Measurements from ENCODE around the gene JMJD4. TPM values are rescaled to one million over a fixed set of nuclear protein-coding genes. Genes with fewer than 3 reads are reported as not detected.

Gene JMJD4
- total and polyA plus RNA-seq, 9 of the 15 experiments (the other 6 are each of a cell fraction or from before 2014, with no cell fraction given), result 1.4 to 42.6 (median 29.2) TPM

DNA sequence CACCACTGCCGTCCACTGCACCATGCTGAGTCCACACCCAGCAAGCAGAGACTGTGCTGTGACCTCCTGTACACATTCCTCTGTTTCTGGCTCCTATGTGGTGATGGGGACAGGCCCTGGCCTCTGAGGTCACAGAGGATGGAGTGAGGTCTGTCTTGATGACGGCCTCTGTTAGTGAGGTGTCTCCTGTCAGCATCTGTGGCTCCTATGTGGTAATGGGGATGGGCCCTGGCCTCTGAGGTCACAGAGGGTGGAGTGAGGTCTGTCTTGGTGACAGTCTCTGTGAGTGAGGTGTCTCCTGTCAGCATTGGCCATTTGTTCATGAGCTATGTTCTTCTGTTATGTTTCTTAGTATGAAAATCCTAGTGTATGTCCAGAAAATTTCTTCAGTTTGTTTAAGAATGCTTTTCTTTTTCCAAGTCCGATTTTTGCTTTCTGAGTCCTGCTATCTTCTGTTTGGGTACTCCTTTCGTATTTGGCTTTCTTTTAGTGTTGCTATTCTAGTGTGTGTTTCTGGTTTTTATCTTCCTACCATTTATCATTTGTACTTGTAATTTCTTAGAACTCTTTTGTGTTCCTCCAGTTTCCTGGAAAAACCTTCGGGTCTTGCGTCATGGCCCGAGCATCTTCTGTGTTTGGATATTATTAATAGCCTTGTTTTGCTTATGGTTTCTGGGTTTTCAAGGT is 13.5 kb upstream of the JMJD4 start (continued):
- TF ChIP-seq, protein P1, sequence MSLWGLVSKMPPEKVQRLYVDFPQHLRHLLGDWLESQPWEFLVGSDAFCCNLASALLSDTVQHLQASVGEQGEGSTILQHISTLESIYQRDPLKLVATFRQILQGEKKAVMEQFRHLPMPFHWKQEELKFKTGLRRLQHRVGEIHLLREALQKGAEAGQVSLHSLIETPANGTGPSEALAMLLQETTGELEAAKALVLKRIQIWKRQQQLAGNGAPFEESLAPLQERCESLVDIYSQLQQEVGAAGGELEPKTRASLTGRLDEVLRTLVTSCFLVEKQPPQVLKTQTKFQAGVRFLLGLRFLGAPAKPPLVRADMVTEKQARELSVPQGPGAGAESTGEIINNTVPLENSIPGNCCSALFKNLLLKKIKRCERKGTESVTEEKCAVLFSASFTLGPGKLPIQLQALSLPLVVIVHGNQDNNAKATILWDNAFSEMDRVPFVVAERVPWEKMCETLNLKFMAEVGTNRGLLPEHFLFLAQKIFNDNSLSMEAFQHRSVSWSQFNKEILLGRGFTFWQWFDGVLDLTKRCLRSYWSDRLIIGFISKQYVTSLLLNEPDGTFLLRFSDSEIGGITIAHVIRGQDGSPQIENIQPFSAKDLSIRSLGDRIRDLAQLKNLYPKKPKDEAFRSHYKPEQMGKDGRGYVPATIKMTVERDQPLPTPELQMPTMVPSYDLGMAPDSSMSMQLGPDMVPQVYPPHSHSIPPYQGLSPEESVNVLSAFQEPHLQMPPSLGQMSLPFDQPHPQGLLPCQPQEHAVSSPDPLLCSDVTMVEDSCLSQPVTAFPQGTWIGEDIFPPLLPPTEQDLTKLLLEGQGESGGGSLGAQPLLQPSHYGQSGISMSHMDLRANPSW (CRISPR knock-in tag; IDR thresholded peaks at IDR 0.05), result no peak
- peak; percentile 92; the same call in 1 of the 2 replicates for TF ChIP-seq NBN (IDR thresholded peaks at IDR 0.05; ENCODE audit: low read depth)
- peak; percentile 23; the same call in 1 of the 2 replicates for TF ChIP-seq NFIC (IDR thresholded peaks at IDR 0.05)
- peak; percentile 44; the same call in 1 of the 2 replicates for TF ChIP-seq CXXC5 (CRISPR knock-in tag; IDR thresholded peaks at IDR 0.05)
- TF ChIP-seq JUND (IDR thresholded peaks at IDR 0.05; ENCODE audit: borderline replicate concordance, low read depth, low read length), result peak; percentile 81; the same call in 1 of the 2 replicates
- peak; percentile 85; the same call in 2 of the 3 replicates for TF ChIP-seq JUND (tag; IDR thresholded peaks at IDR 0.05; ENCODE audit: borderline replicate concordance, low read depth, low read length)
- TF ChIP-seq NUFIP1 (IDR thresholded peaks at IDR 0.05; ENCODE audit: partially characterized antibody), result no peak
- peak in 1 of 2 experiments; percentile 58; a peak in 2 of 4 replicates for TF ChIP-seq TRIM24 (IDR thresholded peaks at IDR 0.05)
- no peak for TF ChIP-seq MITF (IDR thresholded peaks at IDR 0.05)
- peak; percentile 69 for TF ChIP-seq CEBPG (CRISPR knock-in tag; IDR thresholded peaks at IDR 0.05)
- peak; percentile 95 to 96 for TF ChIP-seq CEBPG (tag; conservative IDR thresholded peaks at IDR 0.05 in 1 of 2, IDR thresholded peaks at IDR 0.05 in 1 of 2)
- TF ChIP-seq, protein P2, sequence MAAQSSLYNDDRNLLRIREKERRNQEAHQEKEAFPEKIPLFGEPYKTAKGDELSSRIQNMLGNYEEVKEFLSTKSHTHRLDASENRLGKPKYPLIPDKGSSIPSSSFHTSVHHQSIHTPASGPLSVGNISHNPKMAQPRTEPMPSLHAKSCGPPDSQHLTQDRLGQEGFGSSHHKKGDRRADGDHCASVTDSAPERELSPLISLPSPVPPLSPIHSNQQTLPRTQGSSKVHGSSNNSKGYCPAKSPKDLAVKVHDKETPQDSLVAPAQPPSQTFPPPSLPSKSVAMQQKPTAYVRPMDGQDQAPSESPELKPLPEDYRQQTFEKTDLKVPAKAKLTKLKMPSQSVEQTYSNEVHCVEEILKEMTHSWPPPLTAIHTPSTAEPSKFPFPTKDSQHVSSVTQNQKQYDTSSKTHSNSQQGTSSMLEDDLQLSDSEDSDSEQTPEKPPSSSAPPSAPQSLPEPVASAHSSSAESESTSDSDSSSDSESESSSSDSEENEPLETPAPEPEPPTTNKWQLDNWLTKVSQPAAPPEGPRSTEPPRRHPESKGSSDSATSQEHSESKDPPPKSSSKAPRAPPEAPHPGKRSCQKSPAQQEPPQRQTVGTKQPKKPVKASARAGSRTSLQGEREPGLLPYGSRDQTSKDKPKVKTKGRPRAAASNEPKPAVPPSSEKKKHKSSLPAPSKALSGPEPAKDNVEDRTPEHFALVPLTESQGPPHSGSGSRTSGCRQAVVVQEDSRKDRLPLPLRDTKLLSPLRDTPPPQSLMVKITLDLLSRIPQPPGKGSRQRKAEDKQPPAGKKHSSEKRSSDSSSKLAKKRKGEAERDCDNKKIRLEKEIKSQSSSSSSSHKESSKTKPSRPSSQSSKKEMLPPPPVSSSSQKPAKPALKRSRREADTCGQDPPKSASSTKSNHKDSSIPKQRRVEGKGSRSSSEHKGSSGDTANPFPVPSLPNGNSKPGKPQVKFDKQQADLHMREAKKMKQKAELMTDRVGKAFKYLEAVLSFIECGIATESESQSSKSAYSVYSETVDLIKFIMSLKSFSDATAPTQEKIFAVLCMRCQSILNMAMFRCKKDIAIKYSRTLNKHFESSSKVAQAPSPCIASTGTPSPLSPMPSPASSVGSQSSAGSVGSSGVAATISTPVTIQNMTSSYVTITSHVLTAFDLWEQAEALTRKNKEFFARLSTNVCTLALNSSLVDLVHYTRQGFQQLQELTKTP (IDR thresholded peaks at IDR 0.05; ENCODE audit: low read depth in 1 of 2, partially characterized antibody in 2 of 2), result peak; percentile 68 to 85
- TF ChIP-seq TBL1XR1 (IDR thresholded peaks at IDR 0.05; ENCODE audit: low read length in 2 of 2), result peak in 1 of 2 experiments; percentile 75; a peak in 2 of 4 replicates
